Measurements from ENCODE around the gene BICD1. TPM values are rescaled to one million over a fixed set of nuclear protein-coding genes. Genes with fewer than 3 reads are reported as not detected.

The BICD1 gene
- total RNA-seq, 1 donor from 2014 or later, result 561 TPM

- TF ChIP-seq CTCF (IDR thresholded peaks at IDR 0.05; ENCODE audit: partially characterized antibody, unreplicated experiment), result no peak
- Mint-ChIP-seq H3K4me1 (ENCODE audit: low read depth, unreplicated experiment) (no peaks in the 10 kb centered on the region), H3K4me3 (ENCODE audit: unreplicated experiment) (no peak overlapping the region), H3K27ac (ENCODE audit: unreplicated experiment) (no peak overlapping the region), H3K9me3 (ENCODE audit: unreplicated experiment) (no peaks in the 10 kb centered on the region), H3K36me3 (ENCODE audit: unreplicated experiment) (no peaks in the 10 kb centered on the region), H3K27me3 (ENCODE audit: unreplicated experiment) (no peaks in the 10 kb centered on the region)
- no peak for DNase-seq
These were observed 291.0 kb downstream of the BICD1 start for GRCh38 chr12:32397696-32398095.

GRCh38 chr12:32398181-32398580, 291.5 kb downstream of the BICD1 start:
- Mint-ChIP-seq H3K4me3 (ENCODE audit: unreplicated experiment) (peak overlapping the region; percentile 81), H3K27ac (ENCODE audit: unreplicated experiment) (no peak overlapping the region), H3K27me3 (ENCODE audit: unreplicated experiment) (no peaks in the 10 kb centered on the region), H3K4me1 (ENCODE audit: low read depth, unreplicated experiment) (no peaks in the 10 kb centered on the region), H3K36me3 (ENCODE audit: unreplicated experiment) (no peaks in the 10 kb centered on the region), H3K9me3 (ENCODE audit: unreplicated experiment) (no peaks in the 10 kb centered on the region)
- no peak for TF ChIP-seq CTCF (IDR thresholded peaks at IDR 0.05; ENCODE audit: partially characterized antibody, unreplicated experiment)
- DNase-seq, result no peak

- H3K27ac Mint-ChIP-seq (ENCODE audit: unreplicated experiment), result no peak overlapping the region
- no peaks in the 10 kb centered on the region for H3K36me3 Mint-ChIP-seq (ENCODE audit: unreplicated experiment)
- no peak for DNase-seq
- H3K4me3 Mint-ChIP-seq (ENCODE audit: unreplicated experiment), result peak overlapping the region; percentile 81
- H3K4me1 Mint-ChIP-seq (ENCODE audit: low read depth, unreplicated experiment), result no peaks in the 10 kb centered on the region
- no peaks in the 10 kb centered on the region for H3K9me3 Mint-ChIP-seq (ENCODE audit: unreplicated experiment)
- no peak for TF ChIP-seq CTCF (IDR thresholded peaks at IDR 0.05; ENCODE audit: partially characterized antibody, unreplicated experiment)
- no peaks in the 10 kb centered on the region for H3K27me3 Mint-ChIP-seq (ENCODE audit: unreplicated experiment)
These were observed 292.2 kb downstream of the BICD1 start for GRCh38 chr12:32398816-32399369.

- Mint-ChIP-seq H3K27ac (ENCODE audit: unreplicated experiment) (peak within 1 kb of the TSS; percentile 48), H3K27me3 (ENCODE audit: unreplicated experiment) (no peaks in the 10 kb centered on the region)
These were observed 292.9 kb downstream of the BICD1 start, which contains the start of gene FGD4 for GRCh38 chr12:32399370-32400113. TSS of gene FGD4 (plus strand) at chr12:32399558.

More at GRCh38 chr12:32399370-32400113, 292.9 kb downstream of the BICD1 start, which contains the start of gene FGD4:
- H3K9me3 Mint-ChIP-seq (ENCODE audit: unreplicated experiment), result no peaks in the 10 kb centered on the region
- peak; percentile 86 for DNase-seq
- peak; percentile 37 for TF ChIP-seq CTCF (IDR thresholded peaks at IDR 0.05; ENCODE audit: partially characterized antibody, unreplicated experiment)
- no peaks in the 10 kb centered on the region for H3K36me3 Mint-ChIP-seq (ENCODE audit: unreplicated experiment)
- H3K4me3 Mint-ChIP-seq (ENCODE audit: unreplicated experiment), result peak within 1 kb of the TSS; percentile 94
- H3K4me1 Mint-ChIP-seq (ENCODE audit: low read depth, unreplicated experiment), result no peaks in the 10 kb centered on the region

Data from glutamatergic neuron (in vitro differentiated cells).